Tibial artery (tissue), 4 donors: ENCODE data around the gene RAD23B.

Source experiments
- DNase-seq, 2 donors: peaks; one replicate each; pipeline ENCODE4 v3.0.0-alpha.2; 2019
- H3K27ac ChIP-seq, 2 donors: fragments of 200-600 bp; sonication (generic) in 1 of 2; 1 replicate in 1 of 2; 2 replicates in 1 of 2; pipeline ENCODE4 v1.5.1; 2018 to 2019; ENCODE audit warnings: mild to moderate bottlenecking in 1 of 2
- H3K27me3 ChIP-seq, 2 donors: fragments of 200-600 bp; sonication (generic) in 1 of 2; one replicate each; pipeline versions ENCODE4 v1.5.1 to v1.6.0; 2016 to 2019
- H3K36me3 ChIP-seq, 3 donors: fragments of 200-600 bp; sonication (generic) in 2 of 3; one replicate each; pipeline ENCODE4 v1.5.1; 2016 to 2019; ENCODE audit warnings: mild to moderate bottlenecking in 2 of 3
- H3K4me1 ChIP-seq, 4 donors: fragments of 200-600 bp; sonication (generic) in 2 of 4; 1 replicate in 3 of 4; 2 replicates in 1 of 4; pipeline ENCODE4 v1.5.1; 2016 to 2019
- H3K4me3 ChIP-seq, 2 donors: fragments of 200-600 bp; sonication (generic) in 1 of 2; 1 replicate in 1 of 2; 2 replicates in 1 of 2; pipeline ENCODE4 v1.5.1; 2018 to 2019; ENCODE audit warnings: mild to moderate bottlenecking in 2 of 2
- H3K9me3 ChIP-seq, 3 donors: fragments of 200-600 bp; sonication (generic) in 1 of 3; one replicate each; pipeline ENCODE4 v1.5.1; 2016 to 2019
- CTCF ChIP-seq, 2 experiments: fragments of 200-600 bp in 1 of 2; fragments of 450-650 bp in 1 of 2; IDR thresholded peaks; one replicate each; pipeline ENCODE4 v1.5.1; 2017 to 2019; ENCODE audit warnings: antibody characterized with exemption in 2 of 2, mild to moderate bottlenecking in 1 of 2, moderate library complexity in 1 of 2
- intact Hi-C: fragments of 100-400 bp; cut with DNase I; formaldehyde crosslinking; loops from one replicate; pipeline ENCODE4 v1.15.0; 2023; ENCODE audit warnings: low total_unique reads

RAD23B gene

GRCh38 chr9:107288701-107289100, 5.6 kb downstream of the RAD23B start:
- H3K4me3 ChIP-seq, result no peak overlapping the region
- TF ChIP-seq CTCF (IDR thresholded peaks at IDR 0.05), result no peak
- no peak overlapping the region for H3K27ac ChIP-seq
- no peak for DNase-seq
- peaks cover 0 to 83% (median 21%) of the 10 kb centered on the region in 4 donors for H3K4me1 ChIP-seq
- H3K27me3 ChIP-seq, result no peaks in the 10 kb centered on the region
- no peaks in the 10 kb centered on the region for H3K36me3 ChIP-seq
- intact Hi-C loops, result loop anchor here (10.0 kb wide), 2 partner anchors 196 to 1816 kb away; partner anchors contain the start of gene KLF4
- H3K9me3 ChIP-seq, result no peaks in the 10 kb centered on the region

- Histone ChIP-seq H3K27ac (no peak overlapping the region), H3K27me3 (no peaks in the 10 kb centered on the region), H3K9me3 (no peaks in the 10 kb centered on the region), H3K36me3 (no peaks in the 10 kb centered on the region), H3K4me1 (peaks cover 0 to 88% (median 23%) of the 10 kb centered on the region in 4 donors), H3K4me3 (no peak overlapping the region)
- TF ChIP-seq CTCF (IDR thresholded peaks at IDR 0.05), result no peak
- intact Hi-C loops, result no loop called here
- no peak for DNase-seq
These were observed 7.5 kb downstream of the RAD23B start for GRCh38 chr9:107290619-107291018.

GRCh38 chr9:107292821-107293542, 9.9 kb downstream of the RAD23B start:
- TF ChIP-seq CTCF (IDR thresholded peaks at IDR 0.05), result no peak
- Histone ChIP-seq H3K36me3 (no peaks in the 10 kb centered on the region), H3K4me3 (no peak overlapping the region), H3K27me3 (no peaks in the 10 kb centered on the region), H3K9me3 (no peaks in the 10 kb centered on the region), H3K27ac (no peak overlapping the region), H3K4me1 (peaks cover 0 to 79% (median 13%) of the 10 kb centered on the region in 4 donors)
- DNase-seq, result no peak
- intact Hi-C loops, result no loop called here

GRCh38 chr9:107293543-107294085, 10.5 kb downstream of the RAD23B start:
- TF ChIP-seq CTCF (IDR thresholded peaks at IDR 0.05), result no peak

GRCh38 chr9:107294756-107295155, 11.7 kb downstream of the RAD23B start:
- H3K4me1 ChIP-seq, result peaks cover 0 to 79% (median 15%) of the 10 kb centered on the region in 4 donors
- H3K4me3 ChIP-seq, result no peak overlapping the region
- H3K36me3 ChIP-seq, result no peaks in the 10 kb centered on the region
- no peaks in the 10 kb centered on the region for H3K9me3 ChIP-seq
- no peak for TF ChIP-seq CTCF (IDR thresholded peaks at IDR 0.05)
- no peak for DNase-seq
- H3K27me3 ChIP-seq, result no peaks in the 10 kb centered on the region
- no peak overlapping the region for H3K27ac ChIP-seq
- intact Hi-C loops, result no loop called here

More at GRCh38 chr9:107293543-107294085, 10.5 kb downstream of the RAD23B start:
- peaks cover 0 to 74% (median 13%) of the 10 kb centered on the region in 4 donors for H3K4me1 ChIP-seq
- intact Hi-C loops, result no loop called here
- no peak overlapping the region for H3K4me3 ChIP-seq
- H3K9me3 ChIP-seq, result no peaks in the 10 kb centered on the region
- no peak for DNase-seq
- H3K36me3 ChIP-seq, result no peaks in the 10 kb centered on the region
- H3K27me3 ChIP-seq, result no peaks in the 10 kb centered on the region
- H3K27ac ChIP-seq, result no peak overlapping the region
